Upper lobe of left lung (tissue), 4 donors: Measurements from ENCODE around the gene TFPI.

Source experiments
- CTCF ChIP-seq, 6 experiments: fragments of 450-650 bp in 4 of 6; fragments of 200-600 bp in 2 of 6; sonication (generic) in 2 of 6; IDR thresholded peaks; one replicate each; pipeline ENCODE4 v1.5.1; 2016 to 2019; ENCODE audit warnings: antibody characterized with exemption in 6 of 6
- EP300 ChIP-seq, 4 donors: sonication (generic); formaldehyde crosslinking; IDR thresholded peaks; one replicate each; pipeline ENCODE4 v1.5.1; 2017; ENCODE audit warnings: antibody characterized with exemption in 4 of 4, control low read depth in 2 of 4
- POLR2A ChIP-seq, 4 donors: fragments of 450-650 bp; IDR thresholded peaks; one replicate each; pipeline ENCODE4 v1.5.1; 2016 to 2017; ENCODE audit warnings: antibody characterized with exemption in 4 of 4, mild to moderate bottlenecking in 2 of 4
- POLR2AphosphoS5 ChIP-seq, 2 donors: sonication (generic); formaldehyde crosslinking; IDR thresholded peaks; one replicate each; pipeline ENCODE4 v1.5.1; 2017; ENCODE audit warnings: antibody characterized with exemption in 2 of 2

GRCh38 chr2:187576906-187577305 lies 22.7 kb upstream of the TFPI start:
- TF ChIP-seq CTCF (IDR thresholded peaks at IDR 0.05) (no peak), POLR2AphosphoS5 (IDR thresholded peaks at IDR 0.05) (no peak), POLR2A (IDR thresholded peaks at IDR 0.05) (no peak), EP300 (IDR thresholded peaks at IDR 0.05) (no peak)
